SK-N-SH treated with all-trans-retinoic acid at 6 μM for 48 hours (cell line): Measurements from ENCODE around the gene CAMK1.

Experiments used
- OSR1 ChIP-seq: fragments of 250-450 bp; sonication (Bioruptor Pico); IDR thresholded peaks from 2 replicates; pipeline ENCODE4 v1.8.0; 2022; ENCODE audit warnings: moderate library complexity, mild to moderate bottlenecking, inconsistent platforms
- PATZ1 ChIP-seq: fragments of 250-450 bp; sonication (Bioruptor Pico); IDR thresholded peaks from 2 replicates; pipeline ENCODE4 v1.8.0; 2020; ENCODE audit warnings: mild to moderate bottlenecking, moderate library complexity, borderline replicate concordance
- PPARA ChIP-seq: fragments of 250-450 bp; sonication (Bioruptor Pico); IDR thresholded peaks from 2 replicates; pipeline ENCODE4 v1.5.0; 2020; ENCODE audit warnings: mild to moderate bottlenecking, borderline replicate concordance
- ZNF8 ChIP-seq: fragments of 450-650 bp; formaldehyde crosslinking; IDR thresholded peaks from 2 replicates; pipeline ENCODE4 v1.5.0; 2020; ENCODE audit warnings: mild to moderate bottlenecking, moderate library complexity
- TF ChIP-seq, protein P1 (sequence below): fragments of 250-450 bp; sonication (Bioruptor Pico); IDR thresholded peaks from 2 replicates; pipeline ENCODE4 v1.5.0; 2020; ENCODE audit warnings: mild to moderate bottlenecking, moderate library complexity

GRCh38 chr3:9770276-9770812 lies 597 bp upstream of the CAMK1 start:
- TF ChIP-seq ZNF8 (CRISPR knock-in tag) (no peak), OSR1 (CRISPR knock-in tag) (no peak), PATZ1 (CRISPR knock-in tag) (no peak), PPARA (CRISPR knock-in tag) (no peak)
- TF ChIP-seq, protein P1, sequence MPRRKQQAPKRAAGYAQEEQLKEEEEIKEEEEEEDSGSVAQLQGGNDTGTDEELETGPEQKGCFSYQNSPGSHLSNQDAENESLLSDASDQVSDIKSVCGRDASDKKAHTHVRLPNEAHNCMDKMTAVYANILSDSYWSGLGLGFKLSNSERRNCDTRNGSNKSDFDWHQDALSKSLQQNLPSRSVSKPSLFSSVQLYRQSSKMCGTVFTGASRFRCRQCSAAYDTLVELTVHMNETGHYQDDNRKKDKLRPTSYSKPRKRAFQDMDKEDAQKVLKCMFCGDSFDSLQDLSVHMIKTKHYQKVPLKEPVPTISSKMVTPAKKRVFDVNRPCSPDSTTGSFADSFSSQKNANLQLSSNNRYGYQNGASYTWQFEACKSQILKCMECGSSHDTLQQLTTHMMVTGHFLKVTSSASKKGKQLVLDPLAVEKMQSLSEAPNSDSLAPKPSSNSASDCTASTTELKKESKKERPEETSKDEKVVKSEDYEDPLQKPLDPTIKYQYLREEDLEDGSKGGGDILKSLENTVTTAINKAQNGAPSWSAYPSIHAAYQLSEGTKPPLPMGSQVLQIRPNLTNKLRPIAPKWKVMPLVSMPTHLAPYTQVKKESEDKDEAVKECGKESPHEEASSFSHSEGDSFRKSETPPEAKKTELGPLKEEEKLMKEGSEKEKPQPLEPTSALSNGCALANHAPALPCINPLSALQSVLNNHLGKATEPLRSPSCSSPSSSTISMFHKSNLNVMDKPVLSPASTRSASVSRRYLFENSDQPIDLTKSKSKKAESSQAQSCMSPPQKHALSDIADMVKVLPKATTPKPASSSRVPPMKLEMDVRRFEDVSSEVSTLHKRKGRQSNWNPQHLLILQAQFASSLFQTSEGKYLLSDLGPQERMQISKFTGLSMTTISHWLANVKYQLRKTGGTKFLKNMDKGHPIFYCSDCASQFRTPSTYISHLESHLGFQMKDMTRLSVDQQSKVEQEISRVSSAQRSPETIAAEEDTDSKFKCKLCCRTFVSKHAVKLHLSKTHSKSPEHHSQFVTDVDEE (CRISPR knock-in tag) = no peak
